Coronary artery (tissue), 2 donors: ENCODE measurements around the gene HYPK.
"Not testable (repeated sequence)": the region's sequence is repeated elsewhere in the genome, so short reads cannot be mapped to it uniquely, and the experiment has no call there.

Experiments used
- DNase-seq: peaks from one replicate; pipeline ENCODE4 v3.0.0-alpha.2; 2017; ENCODE audit warnings: low spot score
- H3K27ac ChIP-seq, 2 donors: fragments of 200-600 bp; sonication (generic); one replicate each; pipeline ENCODE4 v1.5.1; 2016 to 2019
- H3K4me3 ChIP-seq: fragments of 200-600 bp; sonication (generic); 2 replicates; pipeline ENCODE4 v1.5.1; 2016; ENCODE audit warnings: mild to moderate bottlenecking, moderate library complexity
- TF ChIP-seq, protein P1 (sequence below): fragments of 200-600 bp; sonication (generic); IDR thresholded peaks from one replicate; pipeline ENCODE4 v1.5.1; 2019; ENCODE audit warnings: antibody characterized with exemption

HYPK gene

DNA sequence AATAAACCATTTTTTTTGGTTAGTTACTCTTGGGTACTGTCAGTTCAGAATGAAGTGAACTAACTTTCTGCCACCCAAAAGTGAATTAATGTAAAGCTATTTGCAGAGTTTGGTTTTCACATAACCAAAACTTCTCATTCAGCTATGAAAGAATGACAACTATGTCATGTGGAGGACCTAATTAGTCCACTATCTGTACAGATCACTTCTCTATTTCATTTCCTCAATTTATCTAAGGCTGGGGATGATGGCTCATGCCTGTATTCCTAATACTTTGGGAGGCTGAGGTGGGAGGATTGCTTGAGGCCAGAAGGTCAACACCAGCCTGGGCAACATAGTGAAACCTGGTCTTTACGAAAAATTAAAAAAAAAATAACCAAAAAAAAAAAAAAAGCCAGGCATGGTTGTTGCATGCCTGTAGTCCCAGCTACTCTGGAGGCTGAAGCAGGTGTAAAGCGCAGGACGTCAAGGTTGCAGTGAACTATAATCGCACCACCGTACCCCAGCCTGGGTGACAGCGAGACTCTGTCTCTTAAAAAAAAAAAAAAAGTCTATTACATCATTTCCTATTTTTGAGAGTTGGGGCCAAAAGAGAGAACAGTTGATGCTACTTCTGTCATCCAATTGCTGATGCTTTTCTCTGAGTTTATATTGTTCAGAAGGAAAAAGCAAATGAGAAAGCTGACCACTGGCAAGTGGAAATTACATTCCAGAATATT lies 8.7 kb downstream of the HYPK start:
- no peak overlapping the region for H3K27ac ChIP-seq
- DNase-seq, result no peak
- no peak overlapping the region for H3K4me3 ChIP-seq
- TF ChIP-seq, protein P1, sequence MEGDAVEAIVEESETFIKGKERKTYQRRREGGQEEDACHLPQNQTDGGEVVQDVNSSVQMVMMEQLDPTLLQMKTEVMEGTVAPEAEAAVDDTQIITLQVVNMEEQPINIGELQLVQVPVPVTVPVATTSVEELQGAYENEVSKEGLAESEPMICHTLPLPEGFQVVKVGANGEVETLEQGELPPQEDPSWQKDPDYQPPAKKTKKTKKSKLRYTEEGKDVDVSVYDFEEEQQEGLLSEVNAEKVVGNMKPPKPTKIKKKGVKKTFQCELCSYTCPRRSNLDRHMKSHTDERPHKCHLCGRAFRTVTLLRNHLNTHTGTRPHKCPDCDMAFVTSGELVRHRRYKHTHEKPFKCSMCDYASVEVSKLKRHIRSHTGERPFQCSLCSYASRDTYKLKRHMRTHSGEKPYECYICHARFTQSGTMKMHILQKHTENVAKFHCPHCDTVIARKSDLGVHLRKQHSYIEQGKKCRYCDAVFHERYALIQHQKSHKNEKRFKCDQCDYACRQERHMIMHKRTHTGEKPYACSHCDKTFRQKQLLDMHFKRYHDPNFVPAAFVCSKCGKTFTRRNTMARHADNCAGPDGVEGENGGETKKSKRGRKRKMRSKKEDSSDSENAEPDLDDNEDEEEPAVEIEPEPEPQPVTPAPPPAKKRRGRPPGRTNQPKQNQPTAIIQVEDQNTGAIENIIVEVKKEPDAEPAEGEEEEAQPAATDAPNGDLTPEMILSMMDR, result no peak

DNA sequence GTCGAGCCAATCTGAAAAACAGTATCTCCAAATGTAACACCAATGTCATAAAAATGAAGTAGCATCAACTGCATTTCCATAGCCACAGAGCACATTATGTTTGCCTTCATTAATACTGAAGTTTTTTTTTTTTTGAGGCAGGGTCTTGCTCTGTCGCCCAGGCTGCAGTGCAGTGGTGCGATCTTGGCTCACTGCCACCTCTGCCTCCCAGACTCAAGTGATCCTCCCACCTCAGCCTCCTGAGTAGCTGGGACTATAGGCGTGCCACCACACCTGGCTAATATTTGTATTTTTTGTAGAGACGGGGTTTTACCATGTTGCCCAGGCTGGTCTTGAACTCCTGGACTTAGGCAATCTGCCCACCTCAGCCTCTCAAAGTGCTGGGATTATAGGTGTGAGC lies 14.7 kb downstream of the HYPK start:
- not testable (repeated sequence) for DNase-seq, H3K4me3 ChIP-seq, H3K27ac ChIP-seq

DNA sequence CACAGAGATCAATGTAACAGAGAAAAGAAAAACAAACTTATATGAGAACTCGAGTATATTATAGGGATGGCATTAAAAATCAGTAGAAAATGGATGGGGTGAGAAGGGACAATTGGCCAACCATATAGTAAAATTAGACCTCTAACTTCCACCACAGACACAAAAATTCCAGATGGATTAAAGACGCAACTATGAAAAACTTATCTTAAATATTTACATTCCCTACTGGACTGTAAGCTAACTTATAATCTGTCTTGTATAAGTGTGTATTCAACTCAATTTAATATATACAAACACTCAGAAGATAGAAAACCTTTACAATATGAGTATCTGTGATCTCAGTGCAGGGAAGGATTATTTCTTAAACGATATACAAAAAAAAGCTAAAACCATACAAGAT lies 21.1 kb downstream of the HYPK start:
- no peak overlapping the region for H3K4me3 ChIP-seq
- TF ChIP-seq, protein P1, result no peak
- DNase-seq, result no peak
- no peak overlapping the region for H3K27ac ChIP-seq

DNA sequence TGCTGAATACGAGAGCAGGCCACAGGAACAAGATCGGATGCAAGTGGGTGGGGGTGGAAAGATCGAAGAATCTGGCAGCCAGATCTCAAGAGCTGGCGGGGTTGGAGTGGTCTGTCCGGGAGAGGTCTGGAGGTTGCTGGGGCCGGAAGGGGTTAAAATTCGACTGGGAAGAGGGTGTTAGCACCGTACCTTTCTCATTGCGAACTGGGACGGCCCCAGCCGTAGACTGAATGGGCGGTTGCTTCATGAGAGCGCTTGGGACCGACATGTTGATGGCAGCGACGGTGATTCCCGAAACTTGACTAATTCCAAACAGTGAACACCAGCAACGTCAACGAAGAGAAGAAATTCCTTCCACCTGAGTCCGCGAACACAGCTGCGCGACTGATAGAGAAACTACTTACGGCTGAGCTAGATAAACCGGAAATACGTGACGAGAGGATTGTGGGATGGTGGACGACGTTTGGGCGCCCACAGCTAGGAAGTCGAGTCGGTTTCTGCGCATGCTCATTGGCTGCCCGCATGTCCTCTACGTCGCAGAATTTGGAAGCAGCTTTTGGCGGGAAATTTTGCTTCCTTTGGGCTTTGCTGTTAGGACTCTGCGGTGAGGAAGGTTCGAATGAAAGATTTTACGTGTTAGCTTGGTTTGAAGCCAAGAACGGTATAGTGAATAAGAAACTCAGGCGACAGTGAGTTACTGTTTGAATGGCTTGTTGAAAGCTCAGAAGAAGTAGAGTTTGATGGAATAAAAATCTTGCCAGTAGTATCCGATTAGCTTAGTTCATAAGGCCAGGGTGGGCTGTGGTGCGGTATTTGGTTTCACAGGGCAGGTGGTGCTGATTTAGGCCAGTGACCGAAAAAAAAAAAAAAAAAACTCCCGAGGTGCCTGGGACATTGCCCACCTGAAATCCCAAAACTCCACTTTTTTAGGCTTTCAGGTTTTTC lies 24.2 kb downstream of the HYPK start, which contains the start of gene MFAP1:
Gene MFAP1 (minus strand): TSS at position 389 of the 945 bp plus-strand sequence. CDS start 121 bp downstream, at position 268.
- Histone ChIP-seq H3K27ac (peak within 1 kb of the TSS; percentile 76 to 91), H3K4me3 (peak within 1 kb of the TSS; percentile 82)
- TF ChIP-seq, protein P1, result no peak
- peak; percentile 93 for DNase-seq

DNA sequence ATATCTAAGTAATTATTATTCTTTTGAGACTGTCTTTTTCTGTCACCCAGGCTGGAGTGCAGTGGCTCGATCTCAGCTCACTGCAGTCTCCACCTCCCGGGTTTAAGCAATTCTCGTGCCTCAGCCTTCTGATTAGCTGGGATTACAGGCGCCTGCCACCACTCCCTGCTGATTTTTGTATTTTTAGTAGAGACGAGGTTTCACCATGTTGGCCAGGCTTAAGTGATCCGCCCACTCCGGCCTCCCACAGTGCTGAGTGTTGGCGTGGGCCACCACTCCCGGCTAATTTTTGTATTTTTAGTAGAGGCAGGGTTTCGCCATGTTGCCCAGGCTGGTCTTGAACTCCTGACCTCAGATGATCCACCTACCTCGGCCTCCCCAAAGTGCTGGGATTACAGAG lies 24.9 kb downstream of the HYPK start:
- H3K27ac ChIP-seq, H3K4me3 ChIP-seq, DNase-seq: not testable (repeated sequence)

DNA sequence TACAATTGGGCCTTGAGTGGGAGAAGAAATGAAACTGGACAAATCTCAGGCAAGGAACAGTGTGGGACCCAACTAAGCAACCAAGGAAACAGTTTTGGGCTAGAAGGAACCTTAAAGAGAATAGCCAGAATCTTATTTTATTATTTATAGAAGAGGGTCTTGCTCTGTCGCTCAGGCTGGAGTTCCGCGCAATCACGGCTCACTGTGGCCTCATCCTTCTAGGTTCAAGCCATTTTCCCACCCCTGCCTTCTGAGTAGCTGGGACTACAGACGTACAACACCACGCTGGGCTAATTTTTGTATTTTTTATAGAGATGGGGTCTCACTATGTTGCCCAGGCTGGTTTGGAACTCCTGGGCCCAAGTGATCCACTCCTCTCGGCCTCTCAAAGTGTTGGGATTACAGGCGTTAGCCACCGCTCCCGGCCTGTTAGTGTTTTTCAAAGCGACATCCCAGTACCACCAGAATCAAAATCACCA lies 25.7 kb downstream of the HYPK start:
- no peak for DNase-seq
- Histone ChIP-seq H3K27ac (peak overlapping the region in 1 of 2 donors; percentile 85), H3K4me3 (peak overlapping the region; percentile 80)
- TF ChIP-seq, protein P1, result no peak

DNA sequence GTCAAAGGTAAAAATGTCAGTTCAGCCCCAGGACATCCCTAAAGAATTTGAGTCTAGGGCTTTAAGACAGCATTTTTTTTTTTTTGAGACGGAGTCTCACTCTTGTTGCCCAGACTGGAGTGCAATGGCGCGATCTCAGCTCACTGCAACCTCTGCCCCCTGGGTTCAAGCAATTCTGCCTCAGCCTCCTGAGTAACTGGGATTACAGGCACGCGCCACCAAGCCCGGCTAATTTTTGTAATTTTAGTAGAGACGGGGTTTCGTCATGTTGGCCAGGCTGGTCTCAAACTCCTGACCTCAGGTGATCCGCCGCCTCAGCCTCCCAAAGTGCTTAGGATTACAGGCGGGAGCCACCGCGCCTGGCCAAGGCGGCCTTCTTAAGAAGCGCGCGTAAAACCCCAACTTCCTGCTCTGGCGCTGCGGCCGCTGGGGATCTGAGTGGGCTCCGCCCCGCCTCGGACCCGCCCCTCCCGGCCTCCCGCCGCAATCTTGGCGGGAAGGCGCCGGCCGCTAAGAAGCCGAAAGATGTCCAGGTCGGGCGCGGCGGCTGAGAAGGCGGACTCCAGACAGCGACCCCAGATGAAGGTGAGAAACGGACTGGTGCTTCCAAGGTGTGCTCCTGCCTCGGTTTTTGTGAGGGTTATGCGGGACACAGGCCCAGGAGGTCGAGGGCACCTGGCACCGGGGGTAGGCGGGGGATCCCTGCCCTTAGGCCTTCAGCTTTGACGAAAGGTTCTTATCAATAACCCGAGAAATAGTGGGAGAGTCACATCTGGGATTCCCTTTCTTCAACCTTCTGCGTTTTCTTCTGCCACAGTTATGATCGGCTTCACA lies 26.3 kb downstream of the HYPK start, which contains the start of gene WDR76:
Gene WDR76 (plus strand): TSS at position 495 of the 834 bp plus-strand sequence. CDS start 31 bp downstream, at position 526.
- peak within 1 kb of the TSS; percentile 80 for H3K4me3 ChIP-seq
- peak within 1 kb of the TSS; percentile 52 to 85 for H3K27ac ChIP-seq
- peak; percentile 85 for DNase-seq
- TF ChIP-seq, protein P1, result no peak
